Occipital lobe (tissue), 2 donors: ENCODE measurements around the gene NOTCH1. TPM values are rescaled to one million over a fixed set of nuclear protein-coding genes. Genes with fewer than 3 reads are reported as not detected.
"Not testable (repeated sequence)": the region's sequence is repeated elsewhere in the genome, so short reads cannot be mapped to it uniquely, and the experiment has no call there.

ENCODE experiments used
- DNase-seq: peaks from one replicate; lab custom pipeline; 2025; lab: John Stamatoyannopoulos, UW
- total RNA-seq: library from RNA; depleted of rRNA; stranded (reverse); fragments of >200 nt; gene quantifications from one replicate; pipeline ENCODE4 v1.2.3, GENCODE V29; 2014

The NOTCH1 gene
- total RNA-seq, 1 donor from 2014 or later = 22.9 TPM

- no peak for DNase-seq
Observed at GRCh38 chr9:136565086-136565714, 19.4 kb upstream of the NOTCH1 start.

- DNase-seq = no peak
Observed at GRCh38 chr9:136564379-136564988, 18.6 kb upstream of the NOTCH1 start.

DNA sequence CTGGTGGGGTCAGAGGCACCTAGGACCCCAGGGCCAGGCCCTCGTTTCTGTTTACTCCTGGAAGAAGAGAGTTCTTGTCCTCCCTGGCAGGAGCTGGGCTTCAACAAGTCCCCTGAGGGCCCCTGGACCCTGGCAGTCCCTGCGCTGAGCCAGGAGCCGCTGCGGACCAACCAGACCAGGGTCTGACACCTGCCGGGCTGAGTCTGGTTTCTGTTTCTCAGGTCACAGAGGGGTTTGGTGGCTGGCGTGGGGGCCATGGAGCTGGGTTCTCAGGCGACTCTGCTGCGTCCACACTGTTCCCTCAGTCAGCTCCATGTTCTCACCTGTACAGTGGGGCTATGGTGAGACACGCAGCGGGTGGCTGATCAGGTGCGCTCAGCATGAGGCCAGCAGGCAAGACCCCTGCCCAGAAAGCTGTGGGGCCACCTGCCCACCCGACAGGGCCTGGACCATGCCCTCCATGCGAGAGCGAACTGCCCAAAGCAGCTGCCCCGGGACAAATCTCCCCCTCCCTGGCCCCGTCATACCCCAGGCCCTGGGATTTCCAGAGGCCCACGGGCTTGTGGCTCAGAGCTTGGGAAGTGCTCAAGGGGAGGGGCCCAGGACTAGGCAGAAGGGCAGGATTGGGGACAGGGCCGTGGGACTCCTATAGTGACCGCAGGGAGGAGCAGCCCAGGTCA is 17.9 kb upstream of the NOTCH1 start:
- no peak for DNase-seq

- DNase-seq = no peak
Observed at GRCh38 chr9:136562746-136563495, 17.1 kb upstream of the NOTCH1 start.

DNA sequence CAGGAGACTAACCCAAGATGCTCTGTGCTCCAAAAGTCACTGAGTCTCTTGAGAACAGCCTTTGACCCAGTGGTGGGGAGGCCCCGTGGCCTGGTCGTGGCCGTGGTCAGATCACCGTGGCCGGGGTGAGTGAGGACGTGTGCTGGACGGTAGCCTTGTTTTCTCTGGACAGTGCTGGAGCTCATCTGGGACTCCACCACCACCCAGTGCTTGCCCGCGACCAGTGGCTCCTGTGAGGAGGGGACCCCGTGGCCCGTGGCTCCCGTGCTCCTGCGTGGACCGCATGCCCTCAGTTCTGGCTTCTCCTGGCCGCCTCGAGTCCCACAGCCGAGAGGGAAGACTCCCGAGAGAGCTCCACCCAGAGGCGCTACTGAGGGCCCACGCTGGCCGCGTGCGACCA is 15.9 kb upstream of the NOTCH1 start:
- DNase-seq = no peak

DNA sequence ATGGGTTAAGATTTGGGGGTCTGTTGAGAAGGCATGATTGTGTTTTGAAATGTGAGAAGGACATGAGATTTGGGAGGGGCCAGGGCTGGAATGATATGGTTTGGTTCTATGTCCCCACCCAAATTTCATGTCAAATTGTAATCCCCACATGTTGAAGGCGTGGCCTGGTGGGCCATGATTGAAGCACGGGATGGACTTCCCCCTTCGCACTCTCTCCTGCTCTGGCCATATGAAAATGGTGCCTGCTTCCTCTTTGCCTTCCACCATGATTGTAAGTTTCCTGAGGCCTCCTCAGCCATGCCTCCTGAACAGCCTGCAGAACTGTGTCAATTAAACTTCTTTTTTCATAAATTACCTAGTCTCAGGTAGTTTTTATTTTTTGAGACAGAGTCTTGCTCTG is 14.7 kb upstream of the NOTCH1 start:
- DNase-seq = no peak

- DNase-seq = not testable (repeated sequence)
Observed at GRCh38 chr9:136559371-136559770, 13.5 kb upstream of the NOTCH1 start.

DNA sequence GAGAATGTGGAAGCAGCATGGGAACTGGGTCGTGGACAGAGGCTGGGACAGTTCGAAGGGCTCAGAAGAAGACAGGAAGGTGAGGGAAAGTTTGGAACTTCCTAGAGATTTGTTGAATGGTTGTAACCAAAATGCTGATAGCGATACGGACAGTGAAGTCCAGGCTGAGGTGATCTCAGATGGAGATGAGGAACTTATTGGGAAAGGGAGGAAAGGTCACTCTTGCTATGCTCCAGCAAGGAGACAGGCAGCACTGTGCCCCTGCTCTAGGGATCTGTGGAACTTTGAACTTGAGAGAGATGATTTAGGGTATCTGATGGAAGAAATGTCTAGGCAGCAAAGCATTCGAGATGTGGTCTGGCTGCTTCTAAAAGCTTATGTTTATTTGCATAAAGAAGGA is 13.0 kb upstream of the NOTCH1 start:
- DNase-seq = not testable (repeated sequence)

DNA sequence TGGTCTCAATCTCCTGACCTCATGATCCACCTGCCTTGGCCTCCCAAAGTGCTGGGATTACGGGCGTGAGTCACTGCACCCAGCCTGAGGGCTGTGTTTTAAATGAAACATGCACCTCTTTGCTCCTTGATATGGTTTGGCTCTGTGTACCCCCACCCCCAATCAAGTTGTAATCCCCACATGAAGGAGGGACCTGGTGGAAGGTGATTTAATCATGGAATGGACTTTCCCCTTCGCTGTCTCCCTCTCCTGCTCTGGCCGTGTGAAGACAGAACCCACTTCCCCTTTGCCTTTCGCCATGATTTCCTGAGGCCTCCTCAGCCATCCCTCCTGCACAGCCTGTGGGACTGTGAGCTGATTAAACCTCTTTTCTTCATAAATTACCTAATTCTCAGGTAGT is 12.5 kb upstream of the NOTCH1 start:
- no peak for DNase-seq

DNA sequence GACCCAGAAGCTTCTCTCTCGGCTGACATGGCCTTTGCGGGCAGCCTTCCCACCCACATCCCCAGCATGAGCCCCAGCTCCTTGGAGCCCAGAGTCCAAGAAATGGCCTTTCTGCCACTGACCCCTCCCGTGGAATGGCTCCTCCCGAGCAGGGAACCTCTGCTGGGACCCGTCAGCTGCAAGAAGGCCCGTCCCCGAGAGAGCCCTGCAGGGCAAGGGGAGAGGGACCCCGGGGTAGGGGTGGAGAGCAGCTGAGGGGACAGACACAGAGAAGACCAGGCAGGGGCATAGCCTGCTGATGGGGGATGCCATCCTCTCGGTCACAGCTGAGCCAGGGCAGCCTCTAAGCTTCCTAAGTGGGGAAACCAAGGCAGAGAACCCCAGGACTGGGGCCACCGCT is 11.2 kb upstream of the NOTCH1 start:
- DNase-seq = no peak

GRCh38 chr9:136556166-136556565 is 10.3 kb upstream of the NOTCH1 start:
- no peak for DNase-seq

- DNase-seq = no peak
Observed at GRCh38 chr9:136554870-136555269, 9.0 kb upstream of the NOTCH1 start.

GRCh38 chr9:136553581-136553980 is 7.7 kb upstream of the NOTCH1 start:
- no peak for DNase-seq

GRCh38 chr9:136552117-136552703 is 6.4 kb upstream of the NOTCH1 start:
- no peak for DNase-seq

GRCh38 chr9:136551401-136552116 is 5.7 kb upstream of the NOTCH1 start:
- DNase-seq = no peak

DNA sequence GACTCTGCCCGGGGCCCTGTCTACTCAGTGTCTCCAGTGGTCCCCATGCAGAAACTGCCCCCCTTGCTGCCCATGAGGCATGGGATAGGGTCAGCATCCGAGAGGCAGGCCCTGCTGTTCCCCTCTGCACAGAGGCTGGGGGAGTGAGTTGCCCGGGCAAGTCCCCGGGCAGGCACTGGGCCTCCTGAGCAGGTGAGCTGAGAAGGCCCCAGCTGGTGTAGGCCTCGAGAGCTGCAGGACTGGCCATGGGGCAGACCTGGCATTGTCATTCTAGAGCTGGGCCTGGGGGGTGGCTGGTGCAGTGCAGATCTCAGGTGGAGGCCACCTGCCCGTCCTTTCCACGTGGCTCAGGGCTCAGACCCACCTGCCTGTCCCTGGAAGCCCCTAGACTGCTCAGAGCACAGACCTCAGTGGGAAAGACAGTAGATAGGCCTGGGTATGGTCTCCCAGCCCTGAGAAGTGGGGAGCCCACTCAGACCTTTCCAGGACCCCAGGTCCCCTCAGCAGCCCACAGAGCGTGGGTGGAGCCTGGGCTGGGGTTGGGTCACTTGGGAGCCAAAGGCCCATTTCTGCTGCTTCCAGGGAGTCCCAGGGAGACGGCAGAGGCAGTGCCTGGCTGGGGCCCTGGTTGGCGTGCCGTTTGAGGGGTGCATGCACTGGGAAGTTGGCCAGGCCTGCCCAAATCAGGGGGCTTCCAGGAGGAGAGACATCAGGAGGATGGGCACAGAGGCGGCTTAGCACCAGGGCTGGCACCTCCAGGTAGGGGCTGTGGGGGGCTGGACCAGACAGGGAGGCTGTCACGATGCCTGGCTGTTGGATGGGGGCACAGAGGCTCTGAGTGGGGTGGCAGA is 4.8 kb upstream of the NOTCH1 start:
- DNase-seq = no peak

DNA sequence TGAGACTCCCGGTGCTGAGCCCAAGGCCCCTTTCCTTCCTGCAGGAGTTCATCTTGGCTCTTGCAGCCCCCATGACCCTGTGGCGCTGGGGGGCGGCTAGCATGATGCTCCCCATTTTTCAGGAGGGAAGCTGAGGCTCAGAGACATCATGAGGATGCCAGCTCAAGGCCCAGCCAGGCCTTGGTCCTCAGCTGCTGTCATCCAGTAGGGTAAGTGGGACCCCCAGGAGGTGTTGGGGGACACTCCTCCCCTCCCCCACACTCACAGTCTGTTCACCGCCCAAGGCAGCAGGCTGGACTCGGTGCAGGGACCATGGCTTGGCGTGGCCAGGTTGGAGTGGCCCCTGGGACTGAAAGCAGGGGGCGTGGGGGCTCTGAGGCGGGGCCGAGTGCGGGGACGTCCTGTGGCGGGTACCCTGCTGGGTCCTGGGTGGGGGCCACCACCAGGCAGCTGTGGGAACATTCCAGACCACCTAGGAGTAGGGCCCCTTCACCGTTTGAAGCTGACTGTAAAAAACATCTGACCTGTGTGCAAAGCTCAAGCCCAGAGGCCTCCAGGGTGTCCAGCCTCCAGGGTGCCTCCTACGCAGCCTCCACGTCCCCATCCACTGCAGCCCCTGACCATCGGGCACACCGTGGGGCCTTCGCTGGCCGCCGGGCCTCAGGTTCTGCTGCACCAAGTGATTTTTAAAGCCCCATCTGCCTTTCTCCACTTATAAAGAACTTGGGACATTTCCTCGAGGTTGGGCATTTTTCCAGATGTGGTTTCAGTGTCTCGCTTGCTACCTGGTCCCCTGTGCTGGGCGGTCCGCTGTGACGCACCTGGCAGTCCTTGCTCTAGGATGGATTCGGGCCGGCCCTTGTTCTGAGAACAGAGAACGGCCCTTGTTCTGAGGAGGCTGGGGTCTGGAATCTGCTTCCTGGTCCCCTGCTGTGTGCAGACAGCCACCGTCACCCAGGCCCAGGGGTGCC is 3.4 kb upstream of the NOTCH1 start:
- DNase-seq = no peak

DNA sequence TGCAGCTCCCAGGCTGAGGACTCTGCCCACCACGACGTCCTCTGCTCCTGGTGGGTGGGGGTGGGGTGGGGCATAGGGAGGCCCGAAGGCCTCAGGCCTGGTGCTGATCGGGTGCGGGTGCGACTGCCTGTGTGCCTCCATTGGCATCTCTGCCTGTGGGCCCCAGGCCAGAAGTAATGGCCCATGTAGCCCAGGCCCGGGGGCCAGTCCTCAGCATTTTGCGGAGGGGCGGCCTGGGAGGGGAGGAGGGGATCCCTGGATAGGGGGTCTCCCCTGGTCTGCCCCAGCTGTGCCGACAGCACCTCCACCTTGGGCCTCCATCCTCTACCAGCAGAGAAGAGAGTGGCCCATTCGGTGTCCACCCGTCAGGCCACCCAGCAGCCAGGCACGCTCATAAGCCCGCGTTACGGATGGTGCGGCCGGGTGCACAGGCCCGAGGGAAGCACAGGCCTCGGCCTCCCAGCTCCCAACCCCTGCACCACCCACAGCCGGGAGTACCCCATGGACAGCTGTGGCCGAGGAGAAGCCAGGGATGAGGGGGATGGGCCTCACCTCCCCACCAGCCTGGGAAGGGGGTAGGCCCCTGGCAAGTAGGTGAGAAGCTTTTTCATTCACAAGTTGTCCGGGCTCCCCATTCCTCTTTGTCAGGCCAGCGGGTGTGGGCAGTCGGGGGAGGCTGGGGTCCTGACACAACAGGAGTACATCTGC is 1.8 kb upstream of the NOTCH1 start:
- no peak for DNase-seq
